ENCODE results near the gene WASHC2A.
"Not testable (repeated sequence)": the region's sequence is repeated elsewhere in the genome, so short reads cannot be mapped to it uniquely, and the experiment has no call there.

DNA sequence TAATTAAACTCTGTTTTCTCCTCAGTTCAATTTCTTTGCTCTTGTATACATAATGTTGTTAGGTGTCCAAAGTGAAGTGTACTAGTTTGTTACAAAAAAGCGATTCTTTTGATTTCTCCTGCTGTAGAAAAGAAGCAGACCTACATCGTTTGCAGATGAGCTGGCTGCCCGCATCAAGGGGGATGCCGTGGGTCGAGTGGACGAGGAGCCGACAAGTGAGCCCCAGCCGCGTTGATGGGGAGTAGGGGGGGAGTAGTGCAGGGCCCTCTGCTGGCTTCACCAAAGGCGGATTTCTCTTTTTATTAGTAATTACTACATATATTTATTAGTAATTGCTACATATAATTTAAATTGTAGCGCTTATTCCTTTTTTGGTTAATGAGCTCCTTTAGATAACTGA is 23.6 kb downstream of the WASHC2A start:
- TF ChIP-seq, protein P1, sequence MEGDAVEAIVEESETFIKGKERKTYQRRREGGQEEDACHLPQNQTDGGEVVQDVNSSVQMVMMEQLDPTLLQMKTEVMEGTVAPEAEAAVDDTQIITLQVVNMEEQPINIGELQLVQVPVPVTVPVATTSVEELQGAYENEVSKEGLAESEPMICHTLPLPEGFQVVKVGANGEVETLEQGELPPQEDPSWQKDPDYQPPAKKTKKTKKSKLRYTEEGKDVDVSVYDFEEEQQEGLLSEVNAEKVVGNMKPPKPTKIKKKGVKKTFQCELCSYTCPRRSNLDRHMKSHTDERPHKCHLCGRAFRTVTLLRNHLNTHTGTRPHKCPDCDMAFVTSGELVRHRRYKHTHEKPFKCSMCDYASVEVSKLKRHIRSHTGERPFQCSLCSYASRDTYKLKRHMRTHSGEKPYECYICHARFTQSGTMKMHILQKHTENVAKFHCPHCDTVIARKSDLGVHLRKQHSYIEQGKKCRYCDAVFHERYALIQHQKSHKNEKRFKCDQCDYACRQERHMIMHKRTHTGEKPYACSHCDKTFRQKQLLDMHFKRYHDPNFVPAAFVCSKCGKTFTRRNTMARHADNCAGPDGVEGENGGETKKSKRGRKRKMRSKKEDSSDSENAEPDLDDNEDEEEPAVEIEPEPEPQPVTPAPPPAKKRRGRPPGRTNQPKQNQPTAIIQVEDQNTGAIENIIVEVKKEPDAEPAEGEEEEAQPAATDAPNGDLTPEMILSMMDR (IDR thresholded peaks at IDR 0.05): not testable (repeated sequence)
- not testable (repeated sequence) for TF ChIP-seq POLR2A, POLR2AphosphoS5 (IDR thresholded peaks at IDR 0.05)

Data from breast epithelium (tissue), 3 donors.